Progenitor cell of endocrine pancreas (in vitro differentiated cells): ENCODE results near the gene GRPEL2. TPM values are rescaled to one million over a fixed set of nuclear protein-coding genes. Genes with fewer than 3 reads are reported as not detected.

ENCODE experiments used
- DNase-seq: peaks from one replicate; pipeline ENCODE4 v3.0.0; 2021; ENCODE audit warnings: low spot score; ENCODE audit not compliant: unreplicated experiment
- H3K27ac Mint-ChIP-seq: 2 replicates; pipeline ENCODE4 v1.8.0; 2021; ENCODE audit warnings: mild to moderate bottlenecking, moderate library complexity, mixed read lengths
- H3K27me3 Mint-ChIP-seq: 2 replicates; pipeline ENCODE4 v1.8.0; 2021; ENCODE audit warnings: mixed read lengths
- H3K36me3 Mint-ChIP-seq: 2 replicates; pipeline ENCODE4 v1.8.0; 2022; ENCODE audit warnings: mixed read lengths; ENCODE audit not compliant: insufficient read depth
- H3K4me1 Mint-ChIP-seq: 2 replicates; pipeline ENCODE4 v1.8.0; 2021; ENCODE audit warnings: low read depth, mixed read lengths
- H3K4me3 Mint-ChIP-seq: 2 replicates; pipeline ENCODE4 v1.8.0; 2021; ENCODE audit warnings: low read depth, mild to moderate bottlenecking, moderate library complexity, mixed read lengths
- H3K9me3 Mint-ChIP-seq: 2 replicates; pipeline ENCODE4 v1.8.0; 2021; ENCODE audit warnings: low read depth, mixed read lengths
- CTCF ChIP-seq: fragments of 200-600 bp; sonication (generic); IDR thresholded peaks from one replicate; pipeline ENCODE4 v1.5.0; 2021; ENCODE audit warnings: antibody characterized with exemption, mild to moderate bottlenecking; ENCODE audit not compliant: unreplicated experiment
- total RNA-seq: library from RNA; stranded (reverse); gene quantifications from 2 replicates; pipeline ENCODE4 v1.2.1, GENCODE V29; 2021

Gene GRPEL2
- total RNA-seq, 1 donor from 2014 or later, result 17.6 TPM

GRCh38 chr5:149362541-149362940, 17.2 kb downstream of the GRPEL2 start:
- TF ChIP-seq CTCF, result no peak
- no peak for DNase-seq
- Mint-ChIP-seq H3K4me3 (no peak overlapping the region), H3K27ac (no peak overlapping the region), H3K27me3 (peaks cover 10% of the 10 kb centered on the region), H3K4me1 (peaks cover 6% of the 10 kb centered on the region), H3K36me3 (no peaks in the 10 kb centered on the region), H3K9me3 (no peaks in the 10 kb centered on the region)

GRCh38 chr5:149363358-149363757, 18.1 kb downstream of the GRPEL2 start:
- no peaks in the 10 kb centered on the region for H3K9me3 Mint-ChIP-seq
- no peak overlapping the region for H3K4me3 Mint-ChIP-seq
- H3K4me1 Mint-ChIP-seq, result peaks cover 4% of the 10 kb centered on the region
- no peak for DNase-seq
- H3K36me3 Mint-ChIP-seq, result no peaks in the 10 kb centered on the region
- no peak overlapping the region for H3K27ac Mint-ChIP-seq
- peaks cover 8% of the 10 kb centered on the region for H3K27me3 Mint-ChIP-seq
- no peak for TF ChIP-seq CTCF

- no peak overlapping the region for H3K4me3 Mint-ChIP-seq
- peaks cover 2% of the 10 kb centered on the region for H3K4me1 Mint-ChIP-seq
- no peaks in the 10 kb centered on the region for H3K9me3 Mint-ChIP-seq
- H3K36me3 Mint-ChIP-seq, result no peaks in the 10 kb centered on the region
- H3K27me3 Mint-ChIP-seq, result peaks cover 5% of the 10 kb centered on the region
- no peak for TF ChIP-seq CTCF
- H3K27ac Mint-ChIP-seq, result no peak overlapping the region
- no peak for DNase-seq
Observed at GRCh38 chr5:149363936-149364335, 18.6 kb downstream of the GRPEL2 start.

- Mint-ChIP-seq H3K27ac (no peak overlapping the region), H3K9me3 (no peaks in the 10 kb centered on the region), H3K27me3 (no peaks in the 10 kb centered on the region), H3K4me1 (peaks cover 2% of the 10 kb centered on the region), H3K4me3 (no peak overlapping the region), H3K36me3 (no peaks in the 10 kb centered on the region)
- TF ChIP-seq CTCF, result no peak
- DNase-seq, result no peak
Observed at GRCh38 chr5:149364719-149365118, 19.4 kb downstream of the GRPEL2 start.

GRCh38 chr5:149365418-149365817, 20.1 kb downstream of the GRPEL2 start:
- peaks cover 2% of the 10 kb centered on the region for H3K4me1 Mint-ChIP-seq
- no peaks in the 10 kb centered on the region for H3K36me3 Mint-ChIP-seq
- H3K27ac Mint-ChIP-seq, result no peak overlapping the region
- H3K27me3 Mint-ChIP-seq, result no peaks in the 10 kb centered on the region
- TF ChIP-seq CTCF, result no peak
- no peak overlapping the region for H3K4me3 Mint-ChIP-seq
- no peak for DNase-seq
- no peaks in the 10 kb centered on the region for H3K9me3 Mint-ChIP-seq
